ENCODE data around the gene ULK4. TPM values are rescaled to one million over a fixed set of nuclear protein-coding genes. Genes with fewer than 3 reads are reported as not detected.

Gene ULK4
- total RNA-seq, 4 donors from 2014 or later = 13.3 to 23.4 (median 17.9) TPM

DNA sequence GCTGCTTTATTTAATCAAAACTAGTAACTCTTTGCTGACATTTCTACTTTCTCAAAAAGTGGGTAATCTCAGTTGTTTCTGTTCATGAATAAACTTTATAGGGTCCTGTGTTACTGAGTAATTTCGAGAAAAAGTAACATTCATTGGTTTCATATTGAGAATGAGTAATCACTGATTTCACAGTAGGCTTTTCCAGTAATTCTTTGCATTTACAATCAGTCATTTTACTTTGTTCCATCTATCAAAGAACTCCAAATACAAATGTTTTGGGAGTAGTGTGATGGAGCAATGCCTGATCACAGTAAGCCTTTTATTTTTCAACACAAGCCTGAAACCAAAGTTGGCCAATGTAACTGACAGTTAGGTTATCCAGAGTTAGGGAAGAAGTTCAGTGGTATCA, 353.6 kb downstream of the ULK4 start:
- no peak overlapping the region for H3K4me3 ChIP-seq
- no peak for DNase-seq (ENCODE audit: low spot score in 2 of 2)
- no peaks in the 10 kb centered on the region for H3K9me3 ChIP-seq
- H3K27me3 ChIP-seq = no peaks in the 10 kb centered on the region
- no peak overlapping the region for H3K27ac ChIP-seq
- no peaks in the 10 kb centered on the region for H3K4me1 ChIP-seq
- no peaks in the 10 kb centered on the region for H3K36me3 ChIP-seq
- WGBS, 2 donors = 43 to 46% methylated on average over 1 of the region's 1 CpG
- no peak for TF ChIP-seq CTCF (IDR thresholded peaks at IDR 0.05)
- no peak for TF ChIP-seq EP300 (IDR thresholded peaks at IDR 0.05)
- TF ChIP-seq POLR2A (IDR thresholded peaks at IDR 0.05) = no peak

DNA sequence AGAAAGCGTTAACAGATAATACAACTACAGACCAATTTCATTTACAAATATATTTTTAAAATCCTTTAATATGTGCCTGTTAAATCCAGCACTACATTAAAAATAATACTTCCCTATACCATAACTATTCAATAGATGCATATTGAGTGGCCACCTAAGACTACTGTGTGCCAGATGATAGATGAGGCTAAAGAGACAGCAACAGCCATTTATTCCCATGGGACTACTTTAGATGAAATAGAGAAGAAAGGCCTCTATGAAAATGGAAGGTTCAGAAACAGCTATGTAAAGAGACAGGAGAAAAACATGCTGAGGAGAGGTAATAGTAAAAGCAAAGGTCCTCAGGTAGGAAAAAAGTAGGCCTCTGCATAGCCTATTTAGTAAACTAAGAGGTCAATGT, 358.1 kb downstream of the ULK4 start:
- no peaks in the 10 kb centered on the region for H3K36me3 ChIP-seq
- no peaks in the 10 kb centered on the region for H3K27me3 ChIP-seq
- H3K9me3 ChIP-seq = no peaks in the 10 kb centered on the region
- WGBS, 2 donors = 95 to 100% methylated on average over 1 of the region's 1 CpG
- no peak for DNase-seq (ENCODE audit: low spot score in 2 of 2)
- no peaks in the 10 kb centered on the region for H3K4me1 ChIP-seq
- no peak for TF ChIP-seq CTCF (IDR thresholded peaks at IDR 0.05)
- H3K4me3 ChIP-seq = no peak overlapping the region
- H3K27ac ChIP-seq = no peak overlapping the region

DNA sequence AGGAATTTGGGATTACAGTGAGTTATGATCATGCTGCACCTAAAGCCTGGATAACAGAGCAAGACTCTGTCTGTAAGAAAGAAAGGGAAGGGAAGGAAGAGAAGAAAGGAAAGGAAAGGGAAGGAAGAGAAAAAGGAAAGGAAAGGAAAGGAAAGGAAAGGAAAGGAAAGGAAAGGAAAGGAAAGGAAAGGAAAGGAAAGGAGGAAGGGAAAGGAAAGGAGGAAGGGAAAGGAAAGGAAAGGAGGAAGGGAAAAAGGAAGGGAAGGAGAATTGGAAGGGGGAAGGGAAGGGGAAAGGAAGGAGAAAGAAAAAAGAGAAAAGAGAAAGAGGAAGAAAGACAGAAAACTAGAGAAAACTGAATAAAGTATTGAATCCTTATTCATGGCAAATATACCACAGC, 359.8 kb downstream of the ULK4 start:
- H3K27me3 ChIP-seq = no peaks in the 10 kb centered on the region
- no peaks in the 10 kb centered on the region for H3K36me3 ChIP-seq
- H3K4me3 ChIP-seq = no peak overlapping the region
- no peaks in the 10 kb centered on the region for H3K4me1 ChIP-seq
- H3K9me3 ChIP-seq = no peaks in the 10 kb centered on the region
- TF ChIP-seq POLR2A (IDR thresholded peaks at IDR 0.05) (no peak), CTCF (IDR thresholded peaks at IDR 0.05) (no peak)
- no peak for DNase-seq (ENCODE audit: low spot score in 2 of 2)
- H3K27ac ChIP-seq = no peak overlapping the region

GRCh38 chr3:41601404-41601987, 360.4 kb downstream of the ULK4 start:
- H3K9me3 ChIP-seq = no peaks in the 10 kb centered on the region
- no peak overlapping the region for H3K27ac ChIP-seq
- no peak overlapping the region for H3K4me3 ChIP-seq
- H3K36me3 ChIP-seq = no peaks in the 10 kb centered on the region
- no peaks in the 10 kb centered on the region for H3K27me3 ChIP-seq
- no peak for DNase-seq (ENCODE audit: low spot score in 2 of 2)
- WGBS, 2 donors = 69 to 70% methylated on average over 1 of the region's 1 CpG
- no peak for TF ChIP-seq EP300 (IDR thresholded peaks at IDR 0.05)
- no peak for TF ChIP-seq CTCF (IDR thresholded peaks at IDR 0.05)
- no peak for TF ChIP-seq POLR2A (IDR thresholded peaks at IDR 0.05)
- H3K4me1 ChIP-seq = no peaks in the 10 kb centered on the region

GRCh38 chr3:41600616-41601015, 361.3 kb downstream of the ULK4 start:
- no peak for DNase-seq (ENCODE audit: low spot score in 2 of 2)
- TF ChIP-seq POLR2A (IDR thresholded peaks at IDR 0.05) (no peak), CTCF (IDR thresholded peaks at IDR 0.05) (no peak), EP300 (IDR thresholded peaks at IDR 0.05) (no peak)
- no peak overlapping the region for H3K27ac ChIP-seq
- H3K4me3 ChIP-seq = no peak overlapping the region
- H3K27me3 ChIP-seq = no peaks in the 10 kb centered on the region
- no peaks in the 10 kb centered on the region for H3K9me3 ChIP-seq
- H3K36me3 ChIP-seq = no peaks in the 10 kb centered on the region
- WGBS, 2 donors = 50 to 68% methylated on average over 2 of the region's 2 CpGs
- H3K4me1 ChIP-seq = no peaks in the 10 kb centered on the region

All from tibial nerve (tissue), 4 donors.